Measurements from ENCODE around the gene STOX1.
"Not testable (repeated sequence)": the region's sequence is repeated elsewhere in the genome, so short reads cannot be mapped to it uniquely, and the experiment has no call there.

Gene STOX1

GRCh38 chr10:68829952-68830351 lies 2.6 kb downstream of the STOX1 start:
- DNase-seq (ENCODE audit: low read depth): no peak

GRCh38 chr10:68831961-68832455 lies 4.7 kb downstream of the STOX1 start:
- DNase-seq (ENCODE audit: low read depth): no peak

GRCh38 chr10:68832601-68833000 lies 5.3 kb downstream of the STOX1 start:
- DNase-seq (ENCODE audit: low read depth): no peak

GRCh38 chr10:68837626-68838322 lies 10.4 kb downstream of the STOX1 start:
- no peak for DNase-seq (ENCODE audit: low read depth)

GRCh38 chr10:68840650-68841049 lies 13.3 kb downstream of the STOX1 start:
- not testable (repeated sequence) for DNase-seq (ENCODE audit: low read depth)

GRCh38 chr10:68848281-68848680 lies 20.9 kb downstream of the STOX1 start:
- DNase-seq (ENCODE audit: low read depth): no peak

GRCh38 chr10:68848806-68849205 lies 21.5 kb downstream of the STOX1 start:
- DNase-seq (ENCODE audit: low read depth): no peak

GRCh38 chr10:68856352-68856751 lies 29.0 kb downstream of the STOX1 start:
- DNase-seq (ENCODE audit: low read depth): no peak

- DNase-seq (ENCODE audit: low read depth): no peak
These were observed 29.7 kb downstream of the STOX1 start for GRCh38 chr10:68857005-68857404.

- DNase-seq (ENCODE audit: low read depth): no peak
These were observed 33.9 kb downstream of the STOX1 start for GRCh38 chr10:68861253-68861652.

GRCh38 chr10:68864611-68865010 lies 37.3 kb downstream of the STOX1 start:
- DNase-seq (ENCODE audit: low read depth): no peak

- not testable (repeated sequence) for DNase-seq (ENCODE audit: low read depth)
These were observed 40.8 kb downstream of the STOX1 start for GRCh38 chr10:68868173-68868572.

- no peak for DNase-seq (ENCODE audit: low read depth)
These were observed 42.3 kb downstream of the STOX1 start for GRCh38 chr10:68869623-68870022.

GRCh38 chr10:68870061-68870460 lies 42.7 kb downstream of the STOX1 start:
- no peak for DNase-seq (ENCODE audit: low read depth)

- no peak for DNase-seq (ENCODE audit: low read depth)
These were observed 43.3 kb downstream of the STOX1 start for GRCh38 chr10:68870545-68871104.

- no peak for DNase-seq (ENCODE audit: low read depth)
These were observed 43.9 kb downstream of the STOX1 start for GRCh38 chr10:68871105-68871711.

GRCh38 chr10:68871731-68872342 lies 44.5 kb downstream of the STOX1 start:
- peak; percentile 90 for DNase-seq (ENCODE audit: low read depth)

- DNase-seq (ENCODE audit: low read depth): no peak
These were observed 49.2 kb downstream of the STOX1 start for GRCh38 chr10:68876246-68877138.

- DNase-seq (ENCODE audit: low read depth): no peak
These were observed 50.3 kb downstream of the STOX1 start for GRCh38 chr10:68877482-68878110.

GRCh38 chr10:68878496-68878895 lies 51.2 kb downstream of the STOX1 start:
- no peak for DNase-seq (ENCODE audit: low read depth)

- DNase-seq (ENCODE audit: low read depth): no peak
These were observed 52.3 kb downstream of the STOX1 start for GRCh38 chr10:68879628-68880027.

Measured in fibroblast of the conjunctiva (primary cell).